Epidermal melanocyte (primary cell): ENCODE results near the gene PCNT.
A peak's percentile ranks its signal among the peaks of the same experiment; 100 is the strongest.
"Not testable (repeated sequence)": the region's sequence is repeated elsewhere in the genome, so short reads cannot be mapped to it uniquely, and the experiment has no call there.

Experiments
- DNase-seq: peaks from one replicate; pipeline ENCODE4 v3.0.0; 2011; ENCODE audit warnings: low spot score; ENCODE audit not compliant: insufficient read length

The PCNT gene

GRCh38 chr21:46443910-46444309 is 120.0 kb downstream of the PCNT start:
- no peak for DNase-seq

- DNase-seq: no peak
Measured at GRCh38 chr21:46448108-46448507, 124.2 kb downstream of the PCNT start.

- not testable (repeated sequence) for DNase-seq
Measured at GRCh38 chr21:46448855-46449254, 124.9 kb downstream of the PCNT start.

GRCh38 chr21:46452710-46453109 is 128.8 kb downstream of the PCNT start:
- DNase-seq: no peak

- no peak for DNase-seq
Measured at GRCh38 chr21:46454142-46454541, 130.2 kb downstream of the PCNT start.

- no peak for DNase-seq
Measured at GRCh38 chr21:46454634-46455390, 130.9 kb downstream of the PCNT start.

GRCh38 chr21:46455575-46456385 is 131.8 kb downstream of the PCNT start:
- no peak for DNase-seq

- DNase-seq: no peak
Measured at GRCh38 chr21:46456750-46457149, 132.8 kb downstream of the PCNT start.

GRCh38 chr21:46457801-46458314 is 133.9 kb downstream of the PCNT start:
- no peak for DNase-seq

GRCh38 chr21:46458315-46459023 is 134.5 kb downstream of the PCNT start, which contains the start of gene DIP2A:
Gene DIP2A (plus strand): TSS chr21:46458891. CDS start chr21:46459132, 241 bp downstream.
- peak; percentile 99 for DNase-seq

GRCh38 chr21:46459024-46459355 is 135.0 kb downstream of the PCNT start:
- no peak for DNase-seq

GRCh38 chr21:46459356-46460112 is 135.6 kb downstream of the PCNT start:
- no peak for DNase-seq

GRCh38 chr21:46461909-46462308 is 138.0 kb downstream of the PCNT start:
- no peak for DNase-seq

GRCh38 chr21:46465153-46465552 is 141.2 kb downstream of the PCNT start:
- not testable (repeated sequence) for DNase-seq

GRCh38 chr21:46465651-46466050 is 141.7 kb downstream of the PCNT start:
- no peak for DNase-seq

- no peak for DNase-seq
Measured at GRCh38 chr21:46468108-46468774, 144.3 kb downstream of the PCNT start.

- no peak for DNase-seq
Measured at GRCh38 chr21:46469275-46469674, 145.3 kb downstream of the PCNT start.

GRCh38 chr21:46471514-46471913 is 147.6 kb downstream of the PCNT start:
- DNase-seq: no peak

GRCh38 chr21:46472246-46472645 is 148.3 kb downstream of the PCNT start:
- no peak for DNase-seq

- DNase-seq: no peak
Measured at GRCh38 chr21:46474382-46474781, 150.4 kb downstream of the PCNT start.

- DNase-seq: no peak
Measured at GRCh38 chr21:46475296-46475695, 151.3 kb downstream of the PCNT start.
